ENCODE data around the gene CRB2.

CRB2 gene

DNA sequence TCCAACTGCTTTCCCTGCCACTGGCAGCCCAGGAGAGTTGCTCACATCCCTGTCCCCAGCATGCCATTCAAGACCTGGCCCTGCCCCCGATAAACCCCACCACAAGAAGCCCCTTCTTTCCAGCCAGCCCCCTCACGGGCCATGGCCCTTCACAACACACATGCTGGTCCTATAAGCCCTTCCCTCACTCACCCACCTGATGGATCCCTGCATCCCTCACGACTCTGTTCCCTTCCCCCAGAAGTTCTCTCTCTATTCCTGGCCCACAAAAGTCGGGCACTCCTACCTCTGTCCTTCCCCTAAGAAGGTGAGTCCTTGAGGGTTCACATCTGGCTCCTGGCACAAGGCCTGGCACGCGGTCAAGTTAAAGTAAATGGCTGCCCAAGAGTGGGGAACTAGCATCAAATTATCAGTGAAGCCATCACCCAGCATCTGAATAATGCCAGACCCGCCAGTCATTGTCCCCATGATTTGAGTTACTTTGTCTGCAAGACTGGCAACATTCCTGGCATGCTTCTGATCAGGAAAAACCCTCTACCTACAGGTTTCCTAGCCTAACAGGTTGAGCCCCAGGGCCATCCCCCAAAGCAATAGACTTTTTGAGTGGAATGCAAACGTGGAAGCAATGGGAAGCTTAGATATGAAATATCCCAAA is 65.9 kb downstream of the CRB2 start:
- DNase-seq (ENCODE audit: low spot score): no peak

DNA sequence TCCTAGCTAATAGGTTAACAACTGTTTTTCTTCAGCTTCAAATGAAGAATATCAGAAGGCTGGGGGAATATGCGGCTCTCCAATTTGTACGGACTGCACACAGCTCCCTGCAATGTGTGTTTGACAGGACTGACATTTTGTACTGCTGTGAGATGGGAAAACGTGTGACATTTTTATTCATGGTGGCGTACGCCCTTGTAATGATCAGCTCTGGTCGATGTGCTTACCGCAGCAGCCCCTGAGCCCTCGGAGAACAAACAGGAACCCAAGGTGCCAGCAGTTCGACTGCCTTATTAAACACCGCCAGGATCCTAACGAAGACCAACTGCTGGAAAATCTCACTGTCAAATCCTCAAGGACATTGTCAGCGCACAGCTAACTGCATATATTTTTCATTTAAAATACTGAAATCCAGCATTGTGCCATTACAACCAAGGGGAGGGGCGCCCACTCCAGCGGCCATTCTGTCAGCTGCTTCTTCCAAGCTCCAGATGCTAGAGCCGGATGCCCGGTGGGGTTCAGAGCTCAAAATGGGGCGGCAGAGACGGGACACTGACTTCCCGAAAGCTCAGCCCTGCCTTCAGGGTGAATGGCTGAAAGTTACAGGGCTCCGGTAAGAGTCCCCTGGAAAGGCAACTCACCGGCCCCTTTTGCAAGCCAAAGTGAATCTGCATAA is 66.8 kb downstream of the CRB2 start:
- no peak for DNase-seq (ENCODE audit: low spot score)

DNA sequence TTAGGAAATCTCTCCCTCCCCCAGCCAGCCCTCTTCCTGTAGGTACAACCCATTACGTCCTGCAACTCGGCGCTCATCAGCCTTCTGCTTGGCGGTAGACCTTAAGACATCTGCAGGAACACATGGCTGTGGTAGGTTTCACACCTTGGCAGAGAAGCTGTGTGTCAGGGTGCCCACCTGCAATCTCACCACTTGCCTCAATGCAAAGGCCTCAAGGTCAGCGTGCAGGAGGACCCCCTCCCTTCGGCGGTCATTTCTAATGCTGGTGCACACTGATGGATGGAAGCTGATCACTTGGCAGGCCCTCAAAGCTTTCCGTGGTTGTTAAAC is 67.3 kb downstream of the CRB2 start:
- DNase-seq (ENCODE audit: low spot score): no peak

DNA sequence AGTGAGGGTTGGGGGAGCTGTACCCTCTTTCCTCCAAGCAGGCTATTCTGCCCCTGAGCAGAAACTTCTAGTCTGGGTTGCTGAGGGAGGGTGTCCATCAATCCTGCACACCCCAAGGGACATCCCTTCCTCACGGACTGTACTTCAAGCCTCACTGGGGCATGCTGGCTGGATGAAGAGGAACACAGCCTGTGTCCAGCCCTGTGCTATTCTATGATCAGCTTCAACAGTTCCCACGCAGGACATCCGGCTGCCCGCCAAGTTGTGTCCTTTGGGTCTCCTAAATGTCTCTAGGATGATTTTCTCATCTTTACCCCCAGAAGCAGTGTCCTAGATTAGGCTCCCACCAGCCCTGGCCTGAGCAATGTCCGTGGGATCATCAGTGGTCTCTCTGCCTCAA is 68.1 kb downstream of the CRB2 start:
- DNase-seq (ENCODE audit: low spot score): no peak

DNA sequence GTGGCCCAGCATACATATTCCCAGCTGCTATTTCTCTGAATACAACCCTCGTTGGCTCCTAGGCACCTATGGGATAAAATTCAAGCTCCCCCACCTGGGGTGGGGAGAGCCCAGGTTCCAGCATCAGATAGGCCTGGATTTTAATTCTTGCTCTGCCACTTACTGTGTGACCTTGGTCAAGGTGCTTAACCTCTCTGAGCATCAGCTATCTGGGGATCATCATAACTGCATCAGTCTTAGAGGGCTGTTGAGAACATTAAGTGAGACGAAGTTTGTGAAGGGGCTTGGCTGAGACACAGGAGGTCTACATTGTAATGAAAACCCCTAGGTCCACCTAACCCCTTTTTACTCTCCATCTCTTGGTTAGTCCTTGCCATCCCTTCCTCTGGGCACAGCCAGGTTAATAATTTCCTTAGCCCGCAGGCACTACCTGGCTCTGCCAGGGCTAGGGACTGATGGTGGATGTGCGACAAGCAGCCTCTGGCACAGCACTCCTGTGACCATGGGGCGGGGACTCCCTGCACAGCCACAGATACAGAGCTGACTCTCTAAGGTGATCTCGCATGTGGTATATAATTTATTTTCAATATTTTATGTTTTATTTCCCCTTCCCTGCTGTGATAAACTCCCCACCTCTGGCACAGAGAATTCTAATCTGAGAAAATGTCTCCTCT is 68.7 kb downstream of the CRB2 start:
- DNase-seq (ENCODE audit: low spot score): no peak

DNA sequence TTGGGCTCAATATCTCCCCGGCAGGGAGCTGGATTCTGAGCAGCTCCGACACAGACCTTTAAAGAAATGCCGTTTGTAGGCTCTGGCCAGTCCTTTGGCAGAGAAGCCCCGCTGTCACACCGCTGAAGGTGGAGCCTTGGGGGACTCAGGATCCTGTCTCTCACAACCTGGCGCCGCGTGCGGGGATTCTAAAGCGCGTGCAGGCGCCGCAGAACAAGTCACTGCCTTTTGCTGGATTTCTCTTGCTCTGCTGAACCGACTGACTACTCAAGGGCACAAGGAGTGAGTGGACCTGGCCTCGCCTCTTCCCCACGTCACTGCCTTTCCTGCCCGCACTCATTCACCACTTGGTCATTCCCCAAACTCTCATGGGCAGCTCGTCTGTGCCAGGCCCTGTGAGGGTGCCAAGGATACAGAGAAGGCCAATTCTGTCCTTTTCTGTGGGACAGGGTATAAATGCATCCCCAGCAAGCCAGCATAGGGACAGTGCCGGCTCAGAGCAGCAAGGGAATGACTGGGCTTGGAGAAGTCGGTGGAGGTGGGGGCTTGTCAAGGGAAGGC is 69.3 kb downstream of the CRB2 start:
- DNase-seq (ENCODE audit: low spot score): no peak

DNA sequence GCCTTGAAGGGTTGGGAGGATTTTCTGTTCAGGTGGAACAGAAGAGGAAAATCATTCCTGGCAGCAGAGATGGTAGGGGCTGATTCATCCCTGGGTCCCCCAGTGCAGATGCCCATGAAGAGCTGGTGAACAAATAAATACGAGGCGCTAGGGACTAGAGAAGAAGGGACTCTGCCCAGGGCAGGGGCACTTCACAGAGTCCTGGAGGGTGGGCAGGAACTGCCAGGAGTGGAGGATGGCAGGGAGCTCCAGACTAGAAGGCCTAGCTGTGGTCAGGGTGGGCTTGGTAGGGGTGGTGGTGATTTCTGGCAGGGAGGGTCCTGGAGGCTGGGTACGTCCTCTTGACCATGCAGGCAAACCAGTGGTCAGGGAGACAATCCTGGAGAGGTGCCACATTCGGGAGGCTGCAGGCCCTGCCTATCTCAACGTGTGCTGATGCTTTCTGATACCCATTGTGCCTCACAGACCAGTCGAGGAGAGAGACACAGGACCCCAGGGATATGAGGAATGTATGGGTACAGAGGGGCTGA is 69.9 kb downstream of the CRB2 start:
- DNase-seq (ENCODE audit: low spot score): no peak

DNA sequence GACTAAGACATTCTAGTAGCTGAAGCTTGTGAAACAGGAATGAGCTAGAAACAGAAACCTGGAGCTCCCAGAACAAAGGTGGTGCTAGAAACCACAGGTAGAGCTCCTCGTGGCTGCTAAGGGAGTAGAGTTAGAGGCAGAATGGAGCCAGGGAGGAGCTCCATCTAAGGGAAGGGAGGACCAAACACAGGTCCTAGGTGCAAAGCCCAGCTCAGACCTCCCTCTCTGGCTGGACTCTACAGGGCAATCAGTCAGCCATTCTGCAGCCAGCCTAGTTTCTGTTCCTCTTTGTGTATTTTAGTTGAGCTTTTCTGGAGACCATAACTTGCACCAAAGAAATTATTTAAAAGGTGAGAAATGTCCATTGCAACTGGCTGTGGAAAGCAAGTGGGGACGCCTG is 70.4 kb downstream of the CRB2 start:
- no peak for DNase-seq (ENCODE audit: low spot score)

All from COLO829 (cell line).